ENCODE results near the gene PLEKHH2.
A peak's percentile ranks its signal among the peaks of the same experiment; 100 is the strongest.
"Not testable (repeated sequence)": the region's sequence is repeated elsewhere in the genome, so short reads cannot be mapped to it uniquely, and the experiment has no call there.

Gene PLEKHH2

GRCh38 chr2:43642363-43642762 lies 5.3 kb downstream of the PLEKHH2 start:
- DNase-seq: no peak

DNA sequence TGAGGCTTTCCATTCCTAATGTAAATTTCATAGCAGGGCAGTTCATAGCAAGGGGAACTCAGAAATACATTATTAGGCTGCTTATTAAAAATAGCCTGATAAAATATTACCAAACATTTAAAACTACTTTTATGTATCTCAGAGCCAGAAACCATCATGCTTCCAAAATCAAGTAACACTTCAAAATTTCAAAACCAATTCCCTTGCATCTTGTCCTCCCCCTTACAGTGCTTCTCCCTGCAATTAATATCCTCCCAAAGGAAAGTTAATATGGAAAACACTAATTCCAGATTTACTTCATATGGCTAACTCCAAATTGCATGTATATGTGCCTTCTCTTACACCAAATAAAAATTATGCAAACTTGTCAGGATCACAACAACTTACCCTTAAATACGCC lies 6.6 kb downstream of the PLEKHH2 start:
- no peak for DNase-seq

DNA sequence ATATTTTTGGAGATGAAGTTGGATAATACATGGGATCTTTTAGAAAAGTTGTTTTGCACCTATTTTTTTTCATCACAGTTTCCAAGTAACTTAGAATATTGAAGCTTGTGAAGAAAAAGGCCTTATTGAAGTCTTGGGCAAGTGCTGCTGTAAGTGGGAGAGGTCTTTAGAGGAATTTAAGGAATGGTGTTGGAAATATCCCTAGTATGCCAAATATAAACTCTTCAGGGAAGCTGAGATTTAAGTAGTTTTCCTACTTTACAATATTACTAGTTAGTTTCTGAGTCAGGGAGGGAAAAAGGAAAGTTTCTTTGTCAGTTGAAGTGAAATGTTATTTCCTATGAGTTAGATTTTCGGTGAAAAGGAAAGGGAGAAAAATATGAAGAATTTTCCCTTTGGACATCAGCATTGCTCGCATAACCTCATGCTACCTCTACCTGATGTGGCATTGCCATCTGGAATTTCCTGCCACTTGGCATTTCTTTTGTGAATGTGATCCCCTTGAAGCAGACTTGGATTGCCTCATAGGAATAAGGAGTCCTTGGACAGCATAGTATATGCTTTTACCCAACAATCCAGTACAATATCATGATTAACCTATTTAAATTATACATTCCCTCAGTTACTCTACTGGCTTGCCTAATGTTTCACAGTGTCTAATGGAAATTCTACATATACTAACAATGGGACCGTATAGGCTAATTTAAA lies 12.1 kb downstream of the PLEKHH2 start:
- no peak for DNase-seq

DNA sequence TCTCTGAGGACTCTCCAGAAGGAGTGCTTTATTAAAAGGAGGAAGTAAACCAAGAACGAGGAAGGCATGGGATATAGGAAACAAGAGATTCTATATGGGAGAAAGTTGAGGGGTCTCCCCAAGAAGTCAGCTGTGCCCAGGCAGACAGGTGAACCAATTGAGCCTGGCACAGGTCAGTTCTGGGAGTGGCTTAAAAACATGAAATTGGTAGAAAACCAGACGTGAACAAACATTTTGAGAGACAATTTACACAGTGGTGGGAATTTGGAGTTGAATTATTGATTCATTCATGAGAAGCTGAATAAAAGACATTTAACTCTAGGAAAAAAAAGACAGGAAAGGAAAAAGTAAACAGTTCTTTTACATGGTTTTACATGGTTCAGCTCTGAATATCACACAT lies 16.4 kb downstream of the PLEKHH2 start:
- no peak for DNase-seq

GRCh38 chr2:43657241-43657640 lies 20.2 kb downstream of the PLEKHH2 start:
- no peak for DNase-seq

- DNase-seq: no peak
These were observed 38.7 kb downstream of the PLEKHH2 start for GRCh38 chr2:43675646-43676321.

DNA sequence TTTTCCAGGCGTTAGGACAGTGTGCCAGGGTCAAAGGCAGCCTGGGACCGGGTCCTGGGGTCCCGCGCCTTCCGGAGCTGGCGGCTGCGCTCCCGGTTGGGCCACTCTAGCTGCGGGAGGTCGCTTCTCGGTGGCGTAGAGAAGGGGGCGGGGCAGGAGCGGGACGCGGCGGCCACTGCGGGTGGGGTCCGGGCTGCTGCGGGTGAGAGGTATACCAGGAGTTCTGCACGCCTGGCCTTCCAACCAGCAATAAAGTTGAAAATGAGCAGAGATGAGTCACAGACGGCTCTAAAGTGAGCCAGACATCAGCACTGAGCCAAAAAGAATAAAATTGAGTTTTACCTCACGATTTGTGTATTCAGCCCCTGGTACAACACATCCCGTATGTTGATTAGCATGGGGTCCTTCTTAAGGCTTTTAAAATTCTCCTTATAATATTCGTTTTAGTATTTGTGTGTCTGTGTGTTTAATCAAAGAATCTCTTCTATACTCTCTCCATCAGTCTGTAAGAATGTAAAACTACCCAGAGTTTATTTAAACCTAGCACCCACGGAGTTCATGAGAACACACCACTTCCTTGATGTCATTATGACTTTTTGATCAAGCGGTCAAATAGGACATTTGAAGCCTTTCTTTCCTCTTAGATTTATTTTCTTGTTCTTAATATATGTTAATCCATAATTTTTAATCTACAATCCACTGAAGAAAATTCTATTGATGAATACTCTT lies 39.4 kb downstream of the PLEKHH2 start, which contains the start of gene C1GALT1C1L:
Gene C1GALT1C1L, minus strand, starts transcription at position 108 of the 729 bp plus-strand sequence. Its CDS starts 107 bp downstream, at position 1.
- DNase-seq: no peak

DNA sequence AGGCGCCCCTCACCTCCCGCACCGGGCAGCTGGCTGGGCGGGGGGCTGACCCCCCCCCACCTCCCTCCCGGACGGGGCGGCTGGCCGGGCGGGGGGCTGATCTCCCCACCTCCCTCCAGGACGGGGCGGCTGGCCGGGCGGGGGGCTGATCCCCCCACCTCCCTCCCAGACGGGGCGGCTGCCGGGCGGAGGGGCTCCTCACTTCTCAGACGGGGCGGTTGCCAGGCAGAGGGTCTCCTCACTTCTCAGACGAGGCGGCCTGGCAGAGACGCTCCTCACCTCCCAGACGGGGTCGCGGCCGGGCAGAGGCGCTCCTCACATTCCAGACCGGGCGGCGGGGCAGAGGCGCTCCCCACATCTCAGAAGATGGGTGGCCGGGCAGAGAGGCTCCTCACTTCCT lies 40.7 kb downstream of the PLEKHH2 start:
- DNase-seq: not testable (repeated sequence)

GRCh38 chr2:43685357-43685756 lies 48.3 kb downstream of the PLEKHH2 start:
- DNase-seq: no peak

DNA sequence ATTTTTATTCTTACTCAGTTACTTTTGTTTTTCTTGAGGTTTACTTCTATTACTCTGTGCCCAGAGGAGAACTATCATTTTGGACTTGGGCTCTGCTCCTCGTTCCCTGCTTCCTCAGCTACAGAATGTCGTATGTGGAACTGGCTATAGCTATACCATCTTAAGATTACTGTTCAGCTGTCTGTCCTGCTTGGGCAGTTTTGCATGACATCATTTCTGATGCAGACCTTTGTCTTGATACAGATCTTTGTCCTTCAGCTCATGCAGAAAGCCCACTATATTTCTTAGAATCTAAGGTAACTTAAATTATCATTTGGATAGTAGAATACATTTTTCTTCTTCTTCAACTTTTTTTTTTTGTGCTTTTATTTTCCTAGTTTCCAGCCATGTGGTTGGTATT lies 52.9 kb downstream of the PLEKHH2 start:
- DNase-seq: no peak

DNA sequence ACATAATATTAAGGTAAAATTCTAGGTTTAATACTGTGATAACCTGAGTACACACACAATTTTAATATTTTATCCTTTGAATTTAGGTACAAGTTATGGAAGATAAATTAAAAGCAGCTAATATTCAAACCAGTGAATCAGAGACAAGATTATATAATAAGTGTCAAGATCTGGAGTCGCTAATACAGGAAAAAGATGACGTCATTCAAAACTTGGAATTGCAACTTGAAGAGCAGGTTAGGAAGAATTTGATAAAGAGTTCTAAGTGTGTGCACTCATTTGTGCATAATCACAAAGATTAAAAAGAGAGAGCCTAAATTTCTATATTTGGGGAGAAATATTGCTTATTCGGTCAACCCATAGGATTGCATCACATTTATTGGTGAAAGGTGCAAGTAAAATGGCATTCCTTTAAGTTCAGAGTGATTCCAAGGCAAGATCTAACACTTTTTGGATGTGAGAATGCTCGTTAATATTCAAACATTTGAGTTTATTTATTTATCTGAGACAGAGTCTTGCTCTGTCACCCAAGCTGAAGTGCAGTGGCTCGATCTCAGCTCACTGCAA lies 55.5 kb downstream of the PLEKHH2 start:
- no peak for DNase-seq

DNA sequence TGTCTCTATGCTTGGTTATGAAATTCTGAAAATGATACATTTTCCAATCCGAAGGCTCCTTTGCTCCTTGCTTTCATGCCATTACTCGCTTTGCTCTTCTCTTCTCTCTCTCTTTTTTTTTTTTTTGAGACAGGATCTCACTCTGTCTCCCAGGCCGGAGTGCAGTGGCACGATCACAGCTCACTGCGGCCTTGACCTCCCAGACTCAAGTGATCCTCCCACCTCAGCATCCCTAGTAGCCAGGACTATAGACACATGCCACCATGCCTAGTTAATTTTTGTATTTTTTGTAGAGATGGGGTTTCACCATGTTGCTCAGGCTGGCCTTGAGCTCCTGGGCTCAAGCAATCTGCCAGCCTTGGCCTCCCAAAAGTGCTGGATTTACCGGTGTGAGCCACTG lies 61.1 kb downstream of the PLEKHH2 start:
- not testable (repeated sequence) for DNase-seq

- no peak for DNase-seq
These were observed 62.7 kb downstream of the PLEKHH2 start for GRCh38 chr2:43699761-43700160.

DNA sequence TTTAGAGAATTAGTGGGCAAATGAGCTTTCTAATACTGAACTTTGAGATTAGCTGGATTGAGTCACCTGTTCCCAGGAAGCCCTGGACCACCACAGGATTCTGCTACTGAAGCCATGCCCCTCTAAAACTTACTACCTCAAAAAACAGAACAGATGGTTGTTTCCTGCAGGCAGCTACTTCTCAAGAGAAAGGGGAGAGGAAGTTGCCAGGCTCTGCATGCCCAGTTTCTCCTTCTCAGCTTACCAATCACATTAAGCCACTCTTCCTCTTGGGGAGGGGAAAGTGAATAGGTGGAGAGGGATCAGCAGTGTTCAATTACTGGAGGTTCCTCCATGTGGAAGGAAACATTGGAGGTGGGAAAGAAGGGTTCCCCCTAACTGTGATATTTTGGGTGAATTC lies 64.1 kb downstream of the PLEKHH2 start:
- no peak for DNase-seq

DNA sequence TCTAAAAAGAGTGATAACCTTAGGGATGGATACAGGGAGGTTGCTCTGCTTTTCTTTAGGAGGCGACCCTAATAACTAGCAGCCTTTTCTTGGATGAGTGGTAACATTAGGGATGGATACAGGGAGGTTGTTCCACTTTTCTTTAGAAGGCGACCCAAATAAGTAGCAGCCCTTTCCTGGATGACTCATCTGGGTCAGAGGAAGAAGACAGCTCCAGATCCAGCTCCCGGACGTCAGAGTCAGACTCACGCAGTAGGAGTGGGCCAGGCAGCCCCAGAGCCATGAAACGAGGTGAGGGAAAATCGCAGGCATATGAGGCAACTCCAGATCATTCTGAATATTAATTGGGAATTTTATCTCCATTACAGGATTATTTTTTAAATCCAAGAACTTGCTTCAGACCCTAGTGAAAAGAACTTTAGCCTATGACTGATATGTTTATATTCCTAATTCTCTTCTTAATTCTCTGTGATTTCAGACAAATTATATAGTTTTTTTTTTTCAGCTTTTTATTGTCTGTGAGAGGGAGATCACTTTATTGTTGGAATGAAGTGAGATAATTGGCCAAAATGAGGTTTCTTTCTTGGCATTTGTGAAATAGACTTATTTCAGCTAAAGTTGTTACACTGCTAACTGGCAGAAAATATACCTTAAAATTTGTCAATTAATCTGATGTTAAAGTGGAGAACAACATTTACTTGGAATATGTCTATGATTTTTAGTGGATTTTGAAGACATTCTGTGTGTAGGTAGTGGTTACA lies 70.4 kb downstream of the PLEKHH2 start:
- DNase-seq: peak; percentile 38

- DNase-seq: no peak
These were observed 71.1 kb downstream of the PLEKHH2 start for GRCh38 chr2:43708178-43708577.

DNA sequence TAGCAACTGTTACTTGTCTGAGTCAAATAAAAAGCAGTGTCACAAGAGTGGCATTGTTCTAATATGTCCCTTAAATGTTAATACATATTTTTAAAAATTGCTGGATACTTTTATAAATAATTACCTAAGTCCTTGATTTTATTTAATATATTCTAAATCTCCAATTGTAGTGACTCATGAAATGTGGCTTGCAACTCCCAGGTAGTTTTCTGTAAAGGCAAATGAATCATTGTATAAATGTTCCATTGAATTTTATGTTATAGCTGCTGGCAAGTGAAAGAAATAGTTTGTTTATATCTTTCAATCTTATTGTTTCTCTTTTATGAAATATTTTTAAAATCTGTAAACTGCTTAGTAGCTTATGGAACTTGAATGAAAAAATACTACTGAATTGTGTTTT lies 71.8 kb downstream of the PLEKHH2 start:
- DNase-seq: no peak

DNA sequence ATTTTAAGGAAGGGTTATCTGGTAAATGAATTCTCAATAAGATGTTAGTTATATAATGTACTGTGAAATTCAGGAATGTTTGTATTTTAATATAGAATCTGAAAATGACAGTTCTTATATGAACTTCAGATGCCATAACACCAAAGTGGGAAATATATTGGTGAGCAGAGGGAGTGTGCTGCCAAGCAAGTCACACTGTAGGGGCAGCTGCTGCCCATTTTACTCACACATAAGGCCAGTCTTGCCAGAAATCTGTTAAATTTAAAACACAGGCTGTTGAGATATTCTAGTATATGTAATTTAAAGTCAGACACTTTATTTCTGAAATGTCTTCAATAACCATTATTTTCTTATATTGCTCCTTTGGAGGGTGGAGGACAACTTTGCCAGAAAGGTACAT lies 73.8 kb downstream of the PLEKHH2 start:
- no peak for DNase-seq

- DNase-seq: peak; percentile 43
These were observed 77.1 kb downstream of the PLEKHH2 start for GRCh38 chr2:43714164-43714563.

DNA sequence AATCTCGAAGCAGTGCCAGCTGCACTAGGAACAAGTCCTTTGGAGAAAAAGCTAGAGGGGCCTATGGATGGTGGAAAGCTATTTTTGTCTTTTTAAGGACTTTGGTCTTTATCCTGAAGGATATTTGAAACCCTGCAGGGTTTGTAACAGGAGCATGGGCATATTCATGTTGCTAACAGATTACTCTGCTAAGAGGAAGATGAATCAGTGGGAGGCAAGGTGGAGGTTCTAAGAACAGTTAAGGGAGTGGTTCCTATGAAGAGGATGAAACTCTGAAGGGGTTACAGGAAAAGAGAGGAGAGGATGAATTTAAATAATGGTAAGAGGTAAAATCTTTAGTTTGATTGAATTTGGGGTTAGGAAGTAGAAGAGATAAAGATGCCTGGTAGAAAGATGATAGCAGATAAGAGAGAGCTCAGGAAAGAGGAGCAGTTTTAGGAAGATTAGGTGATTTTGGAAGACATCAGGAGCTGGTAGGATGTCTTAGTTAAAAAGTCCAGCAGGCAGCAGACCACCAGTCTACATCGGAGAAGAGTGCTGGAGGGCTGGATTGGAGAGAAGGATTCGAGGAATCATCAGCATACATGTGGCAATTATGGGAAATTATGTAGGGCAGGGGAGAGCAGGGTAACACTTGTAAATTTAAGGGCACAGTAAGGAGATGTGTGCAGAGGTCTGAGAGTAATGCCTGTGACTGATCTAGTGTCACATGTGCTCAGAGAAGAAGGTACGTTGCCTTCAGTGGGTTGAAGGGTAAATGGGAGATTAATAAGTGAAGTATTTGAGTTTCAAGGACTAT lies 78.4 kb downstream of the PLEKHH2 start:
- no peak for DNase-seq

- peak; percentile 47 for DNase-seq
These were observed 80.3 kb downstream of the PLEKHH2 start for GRCh38 chr2:43717322-43717721.
